H1 (cell line): ENCODE measurements around the gene ETV2. TPM values are rescaled to one million over a fixed set of nuclear protein-coding genes. Genes with fewer than 3 reads are reported as not detected.

ENCODE experiments used
- BCL11A ChIP-seq, 2 experiments: IDR thresholded peaks; one replicate each; pipeline ENCODE4 v1.6.1; 2011; ENCODE audit warnings: low read depth in 2 of 2, low read length in 2 of 2, mild to moderate bottlenecking in 2 of 2
- KDM5A ChIP-seq: fragments of 200-600 bp; IDR thresholded peaks from 2 replicates; pipeline ENCODE4 v1.7.1; 2012; ENCODE audit warnings: mild to moderate bottlenecking, low read length, inconsistent platforms, mixed read lengths
- RBBP5 ChIP-seq: IDR thresholded peaks from 2 replicates; pipeline ENCODE4 v1.7.1; 2012; ENCODE audit warnings: low read depth, mild to moderate bottlenecking, inconsistent platforms, low read length, moderate library complexity, borderline replicate concordance
- SIX5 ChIP-seq: IDR thresholded peaks from 2 replicates; pipeline ENCODE4 v1.6.1; 2011; ENCODE audit warnings: mild to moderate bottlenecking, low read depth, low read length
- TCF12 ChIP-seq: IDR thresholded peaks from 2 replicates; pipeline ENCODE4 v1.6.1; 2011; ENCODE audit warnings: low read depth, mild to moderate bottlenecking, low read length
- TEAD4 ChIP-seq: IDR thresholded peaks from 2 replicates; pipeline ENCODE4 v1.6.1; 2012; ENCODE audit warnings: low read depth, low read length, inconsistent platforms, mixed read lengths
- polyA plus RNA-seq, 7 experiments: library from polyadenylated mRNA; depleted of rRNA in 3 of 7; stranded (reverse) in 5 of 7; unstranded in 2 of 7; fragments of >200 nt in 5 of 7; fragments of 200-250 nt in 2 of 7; gene quantifications; 1 replicate in 5 of 7; 2 replicates in 1 of 7; 4 replicates in 1 of 7; pipeline versions ENCODE4 v1.2.1 to v1.2.3, GENCODE V29; 2011 to 2013; ENCODE audit warnings: missing spikeins in 2 of 7, mixed read lengths in 2 of 7
- total RNA-seq: library from RNA; stranded (reverse); fragmentation: NEBNext Ultra II Directional; extraction: Animal tissue kit (Norgen Biotek cat#: 25700); gene quantifications from 2 replicates; pipeline ENCODE4 v1.2.1, GENCODE V29; 2021
- TF ChIP-seq, protein P1 (sequence below): IDR thresholded peaks from 2 replicates; pipeline ENCODE4 v1.6.1; 2011; ENCODE audit warnings: low read length, improper control_type of control experiment

The ETV2 gene
- total and polyA plus RNA-seq, 2 of the 8 experiments (the other 6 are each of a cell fraction or from before 2014, with no cell fraction given) = 0.88 to 1.3 TPM

DNA sequence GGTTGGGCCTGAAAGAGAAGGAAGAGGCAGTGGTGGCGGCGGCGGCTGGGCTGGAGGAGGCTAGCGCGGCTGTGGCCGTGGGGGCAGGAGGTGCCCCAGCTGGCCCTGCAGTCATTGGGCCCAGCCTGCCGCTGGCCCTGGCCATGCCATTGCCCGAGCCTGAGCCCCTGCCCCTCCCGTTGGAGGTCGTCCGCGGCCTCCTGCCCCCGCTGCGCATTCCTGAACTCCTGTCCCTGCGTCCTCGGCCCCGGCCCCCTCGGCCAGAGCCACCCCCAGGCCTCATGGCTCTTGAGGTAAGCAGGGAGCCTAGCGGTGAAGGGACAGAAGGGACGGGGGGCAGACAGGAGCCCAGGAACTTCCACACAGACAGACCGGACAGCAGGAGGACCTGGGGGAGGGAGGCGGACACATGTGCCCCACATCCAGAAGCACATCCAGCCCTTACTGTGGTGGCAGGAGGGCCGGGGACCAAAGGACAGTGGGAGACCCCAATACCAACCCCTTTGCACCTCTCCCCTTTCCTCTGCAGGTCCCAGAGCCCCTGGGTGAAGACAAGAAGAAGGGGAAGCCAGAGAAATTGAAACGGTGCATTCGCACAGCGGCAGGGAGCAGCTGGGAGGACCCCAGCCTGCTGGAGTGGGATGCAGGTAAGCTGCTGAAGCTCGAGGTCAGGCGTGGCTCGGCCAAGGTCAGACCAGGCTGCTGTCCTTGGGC lies 7.7 kb upstream of the ETV2 start (continued):
- TF ChIP-seq, protein P1, sequence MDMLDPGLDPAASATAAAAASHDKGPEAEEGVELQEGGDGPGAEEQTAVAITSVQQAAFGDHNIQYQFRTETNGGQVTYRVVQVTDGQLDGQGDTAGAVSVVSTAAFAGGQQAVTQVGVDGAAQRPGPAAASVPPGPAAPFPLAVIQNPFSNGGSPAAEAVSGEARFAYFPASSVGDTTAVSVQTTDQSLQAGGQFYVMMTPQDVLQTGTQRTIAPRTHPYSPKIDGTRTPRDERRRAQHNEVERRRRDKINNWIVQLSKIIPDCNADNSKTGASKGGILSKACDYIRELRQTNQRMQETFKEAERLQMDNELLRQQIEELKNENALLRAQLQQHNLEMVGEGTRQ = no peak
- TF ChIP-seq SIX5 = no peak
- TF ChIP-seq TEAD4 = no peak
- TF ChIP-seq BCL11A (IDR thresholded peaks at IDR 0.05; ENCODE audit: low read depth in 2 of 2, low read length in 2 of 2) = no peak
- no peak for TF ChIP-seq RBBP5
- no peak for TF ChIP-seq TCF12
- no peak for TF ChIP-seq KDM5A
